ENCODE data around the gene ASPSCR1. TPM values are rescaled to one million over a fixed set of nuclear protein-coding genes. Genes with fewer than 3 reads are reported as not detected.

ASPSCR1 gene
- total and polyA plus RNA-seq, 3 donors from 2014 or later = 40.5 to 49.7 (median 46.2) TPM

GRCh38 chr17:82004517-82005455, 27.4 kb downstream of the ASPSCR1 start:
- no peaks in the 10 kb centered on the region for H3K36me3 ChIP-seq (ENCODE audit: low read depth, missing control alignments)
- no peaks in the 10 kb centered on the region for H3K4me1 ChIP-seq
- TF ChIP-seq POLR2A (IDR thresholded peaks at IDR 0.05) (no peak), CTCF (IDR thresholded peaks at IDR 0.05) (no peak)
- H3K9me3 ChIP-seq = no peaks in the 10 kb centered on the region
- no peaks in the 10 kb centered on the region for H3K27me3 ChIP-seq
- 91 to 92% methylated on average over 8 to 41 of the region's 41 CpGs for WGBS, 2 donors
- H3K27ac ChIP-seq = no peak overlapping the region
- DNase-seq = no peak
- intact Hi-C loops (cut with DNase I; ENCODE audit: low total_unique reads) = no loop called here
- H3K4me3 ChIP-seq = no peak overlapping the region

- Histone ChIP-seq H3K4me3 (no peak overlapping the region), H3K27me3 (no peaks in the 10 kb centered on the region), H3K9me3 (no peaks in the 10 kb centered on the region), H3K4me1 (no peaks in the 10 kb centered on the region), H3K27ac (no peak overlapping the region), H3K36me3 (ENCODE audit: low read depth, missing control alignments) (no peaks in the 10 kb centered on the region)
- 91 to 95% methylated on average over 16 to 30 of the region's 30 CpGs for WGBS, 2 donors
- no peak for DNase-seq
- TF ChIP-seq CTCF (IDR thresholded peaks at IDR 0.05) (no peak), POLR2A (IDR thresholded peaks at IDR 0.05) (no peak)
- intact Hi-C loops (cut with DNase I; ENCODE audit: low total_unique reads) = no loop called here
These were observed 28.4 kb downstream of the ASPSCR1 start for GRCh38 chr17:82005701-82006348.

- Histone ChIP-seq H3K27me3 (no peaks in the 10 kb centered on the region), H3K4me1 (no peaks in the 10 kb centered on the region), H3K9me3 (no peaks in the 10 kb centered on the region), H3K4me3 (no peak overlapping the region), H3K36me3 (ENCODE audit: low read depth, missing control alignments) (no peaks in the 10 kb centered on the region), H3K27ac (no peak overlapping the region)
- WGBS, 2 donors = 77 to 86% methylated on average over 15 to 24 of the region's 24 CpGs
- no peak for DNase-seq
- intact Hi-C loops (cut with DNase I; ENCODE audit: low total_unique reads) = no loop called here
- TF ChIP-seq CTCF (IDR thresholded peaks at IDR 0.05) = no peak
- TF ChIP-seq POLR2A (IDR thresholded peaks at IDR 0.05) = no peak
These were observed 29.2 kb downstream of the ASPSCR1 start for GRCh38 chr17:82006468-82007227.

- intact Hi-C loops (cut with DNase I; ENCODE audit: low total_unique reads) = no loop called here
- DNase-seq = no peak
- Histone ChIP-seq H3K36me3 (ENCODE audit: low read depth, missing control alignments) (no peaks in the 10 kb centered on the region), H3K4me1 (no peaks in the 10 kb centered on the region), H3K27me3 (no peaks in the 10 kb centered on the region), H3K9me3 (no peaks in the 10 kb centered on the region), H3K27ac (no peak overlapping the region), H3K4me3 (no peak overlapping the region)
- no peak for TF ChIP-seq CTCF (IDR thresholded peaks at IDR 0.05)
- TF ChIP-seq POLR2A (IDR thresholded peaks at IDR 0.05) = no peak
- 91 to 94% methylated on average over 3 to 6 of the region's 6 CpGs for WGBS, 2 donors
These were observed 29.7 kb downstream of the ASPSCR1 start for GRCh38 chr17:82007228-82007494.

Measured in testis (tissue), 3 donors.